ENCODE results near the gene FGF21.
A peak's percentile ranks its signal among the peaks of the same experiment; 100 is the strongest.

- TF ChIP-seq, protein P1, sequence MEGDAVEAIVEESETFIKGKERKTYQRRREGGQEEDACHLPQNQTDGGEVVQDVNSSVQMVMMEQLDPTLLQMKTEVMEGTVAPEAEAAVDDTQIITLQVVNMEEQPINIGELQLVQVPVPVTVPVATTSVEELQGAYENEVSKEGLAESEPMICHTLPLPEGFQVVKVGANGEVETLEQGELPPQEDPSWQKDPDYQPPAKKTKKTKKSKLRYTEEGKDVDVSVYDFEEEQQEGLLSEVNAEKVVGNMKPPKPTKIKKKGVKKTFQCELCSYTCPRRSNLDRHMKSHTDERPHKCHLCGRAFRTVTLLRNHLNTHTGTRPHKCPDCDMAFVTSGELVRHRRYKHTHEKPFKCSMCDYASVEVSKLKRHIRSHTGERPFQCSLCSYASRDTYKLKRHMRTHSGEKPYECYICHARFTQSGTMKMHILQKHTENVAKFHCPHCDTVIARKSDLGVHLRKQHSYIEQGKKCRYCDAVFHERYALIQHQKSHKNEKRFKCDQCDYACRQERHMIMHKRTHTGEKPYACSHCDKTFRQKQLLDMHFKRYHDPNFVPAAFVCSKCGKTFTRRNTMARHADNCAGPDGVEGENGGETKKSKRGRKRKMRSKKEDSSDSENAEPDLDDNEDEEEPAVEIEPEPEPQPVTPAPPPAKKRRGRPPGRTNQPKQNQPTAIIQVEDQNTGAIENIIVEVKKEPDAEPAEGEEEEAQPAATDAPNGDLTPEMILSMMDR (IDR thresholded peaks at IDR 0.05; ENCODE audit: low read depth, low read length): peak; percentile 32
- TF ChIP-seq MYC (IDR thresholded peaks at IDR 0.05; ENCODE audit: low read depth, low read length): no peak
- TF ChIP-seq, protein P2, sequence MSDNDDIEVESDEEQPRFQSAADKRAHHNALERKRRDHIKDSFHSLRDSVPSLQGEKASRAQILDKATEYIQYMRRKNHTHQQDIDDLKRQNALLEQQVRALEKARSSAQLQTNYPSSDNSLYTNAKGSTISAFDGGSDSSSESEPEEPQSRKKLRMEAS (IDR thresholded peaks at IDR 0.05; ENCODE audit: low read depth, low read length): no peak
Observed at GRCh38 chr19:48713041-48713863, 42.1 kb upstream of the FGF21 start.
